ENCODE measurements around the gene RAD51B.

Gene RAD51B

DNA sequence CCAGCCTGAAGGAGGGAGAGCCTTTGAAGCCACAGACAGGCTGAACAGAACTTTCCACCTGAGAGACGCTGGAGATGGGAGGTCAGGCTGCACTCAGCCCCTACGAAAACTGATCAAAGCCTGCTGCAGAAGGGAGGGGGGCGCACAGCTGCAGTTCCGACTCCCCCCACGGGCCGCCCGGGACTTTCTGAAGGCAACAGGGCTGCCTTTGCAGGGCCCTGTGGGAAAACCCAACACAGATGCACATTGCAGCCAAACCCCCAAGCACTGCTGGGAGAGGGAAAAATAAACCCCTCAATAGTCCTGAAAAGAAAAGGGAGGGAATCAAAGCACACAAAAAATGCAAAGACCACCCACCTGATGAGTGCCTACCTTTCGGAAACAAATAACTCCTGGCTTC, 682.7 kb downstream of the RAD51B start:
- no peak overlapping the region for H3K4me3 ChIP-seq (ENCODE audit: low read depth, low read length)
- peak; percentile 53 for DNase-seq (ENCODE audit: low read depth)
- TF ChIP-seq, protein P1, sequence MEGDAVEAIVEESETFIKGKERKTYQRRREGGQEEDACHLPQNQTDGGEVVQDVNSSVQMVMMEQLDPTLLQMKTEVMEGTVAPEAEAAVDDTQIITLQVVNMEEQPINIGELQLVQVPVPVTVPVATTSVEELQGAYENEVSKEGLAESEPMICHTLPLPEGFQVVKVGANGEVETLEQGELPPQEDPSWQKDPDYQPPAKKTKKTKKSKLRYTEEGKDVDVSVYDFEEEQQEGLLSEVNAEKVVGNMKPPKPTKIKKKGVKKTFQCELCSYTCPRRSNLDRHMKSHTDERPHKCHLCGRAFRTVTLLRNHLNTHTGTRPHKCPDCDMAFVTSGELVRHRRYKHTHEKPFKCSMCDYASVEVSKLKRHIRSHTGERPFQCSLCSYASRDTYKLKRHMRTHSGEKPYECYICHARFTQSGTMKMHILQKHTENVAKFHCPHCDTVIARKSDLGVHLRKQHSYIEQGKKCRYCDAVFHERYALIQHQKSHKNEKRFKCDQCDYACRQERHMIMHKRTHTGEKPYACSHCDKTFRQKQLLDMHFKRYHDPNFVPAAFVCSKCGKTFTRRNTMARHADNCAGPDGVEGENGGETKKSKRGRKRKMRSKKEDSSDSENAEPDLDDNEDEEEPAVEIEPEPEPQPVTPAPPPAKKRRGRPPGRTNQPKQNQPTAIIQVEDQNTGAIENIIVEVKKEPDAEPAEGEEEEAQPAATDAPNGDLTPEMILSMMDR (IDR thresholded peaks at IDR 0.05; ENCODE audit: insufficient read depth, low read depth, low read length, missing control alignments): no peak

DNA sequence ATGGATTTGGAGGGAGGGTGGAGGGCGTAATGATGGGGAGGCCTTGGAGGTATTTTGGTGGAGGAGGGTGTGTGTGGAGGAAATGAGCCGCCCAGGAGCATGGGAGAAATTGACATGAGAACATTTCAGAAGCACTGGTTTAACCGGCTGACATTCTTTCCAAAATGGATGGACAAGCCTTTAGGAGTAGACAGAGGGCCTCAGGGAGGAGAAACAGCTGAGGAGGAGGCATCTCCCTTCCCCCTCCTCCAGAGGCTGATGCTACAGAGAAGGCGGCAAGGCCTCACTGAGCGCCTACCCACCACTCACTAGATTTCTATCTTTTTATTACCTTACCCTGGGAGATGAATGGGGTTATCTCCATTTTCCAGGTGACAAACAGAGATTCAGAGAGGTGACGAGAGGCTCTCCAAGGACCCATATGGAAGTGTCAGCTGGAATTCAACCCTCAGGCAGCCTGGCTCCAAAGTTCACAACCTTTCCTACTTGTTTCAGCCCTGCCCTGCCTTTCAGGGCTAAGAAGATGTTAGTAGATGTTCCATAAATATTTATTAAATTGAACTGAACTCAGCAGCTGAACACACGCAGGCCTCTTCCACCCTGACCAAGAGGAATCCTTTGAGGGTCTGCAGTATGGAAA, 683.7 kb downstream of the RAD51B start:
- no peak overlapping the region for H3K4me3 ChIP-seq (ENCODE audit: low read depth, low read length)
- TF ChIP-seq, protein P1 (IDR thresholded peaks at IDR 0.05; ENCODE audit: insufficient read depth, low read depth, low read length, missing control alignments): no peak

DNA sequence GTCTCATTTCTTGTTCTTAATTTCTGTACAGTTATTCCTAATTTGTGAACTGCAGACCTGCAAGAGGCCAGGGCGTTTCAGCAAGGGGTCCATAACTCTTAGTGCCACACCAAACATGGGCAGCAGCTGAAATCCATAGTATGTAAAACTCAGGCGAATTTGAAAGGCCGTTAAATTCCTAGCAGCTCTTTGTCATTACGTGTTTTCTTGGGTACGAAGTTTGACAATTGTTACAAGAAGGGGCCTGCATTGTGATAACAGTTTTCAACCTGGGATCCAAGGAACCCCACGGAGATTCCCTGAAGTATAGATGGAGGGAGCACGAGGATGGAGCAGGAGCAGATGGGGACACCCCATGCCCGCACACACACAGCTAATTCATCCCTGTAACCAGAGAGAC, 685.3 kb downstream of the RAD51B start:
- H3K4me3 ChIP-seq (ENCODE audit: low read depth, low read length): no peak overlapping the region
- TF ChIP-seq, protein P1 (IDR thresholded peaks at IDR 0.05; ENCODE audit: insufficient read depth, low read depth, low read length, missing control alignments): no peak
- no peak for DNase-seq (ENCODE audit: low read depth)

More for the DNA sequence above, 683.7 kb downstream of the RAD51B start:
- no peak for DNase-seq (ENCODE audit: low read depth)

DNA sequence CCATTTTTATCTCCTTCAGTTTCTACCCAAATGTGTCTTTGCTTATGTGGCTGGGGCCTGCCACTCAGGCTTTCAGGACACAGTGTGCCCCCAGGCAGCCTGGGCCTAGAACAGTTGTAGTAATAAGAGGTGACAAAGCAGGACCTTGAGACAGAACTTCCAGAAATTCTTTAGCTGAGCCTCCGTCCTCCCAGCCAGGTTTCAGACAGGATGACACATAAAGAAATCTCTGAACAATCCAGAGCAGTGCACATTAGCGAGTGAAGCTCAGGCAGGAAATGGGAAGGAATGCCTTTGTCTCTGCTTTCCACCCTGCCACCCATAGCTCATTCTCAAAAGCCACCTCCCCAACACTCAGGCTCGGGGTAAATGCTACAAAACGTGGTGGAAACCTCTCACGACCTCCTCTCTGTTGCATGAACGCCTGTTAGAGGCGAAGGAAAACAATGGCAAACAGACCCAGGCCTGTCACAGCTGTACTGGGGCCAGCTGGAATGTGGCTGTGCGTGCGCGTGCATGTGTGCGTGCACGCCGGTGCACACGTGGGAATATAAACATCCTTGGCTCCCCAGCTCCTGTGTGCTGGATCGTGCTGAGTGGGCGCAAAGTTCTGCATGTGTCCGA, 686.6 kb downstream of the RAD51B start:
- TF ChIP-seq, protein P1 (IDR thresholded peaks at IDR 0.05; ENCODE audit: insufficient read depth, low read depth, low read length, missing control alignments): no peak
- peak overlapping the region; percentile 6; the same call in 1 of the 2 replicates for H3K4me3 ChIP-seq (ENCODE audit: low read depth, low read length)
- peak; percentile 70 for DNase-seq (ENCODE audit: low read depth)

DNA sequence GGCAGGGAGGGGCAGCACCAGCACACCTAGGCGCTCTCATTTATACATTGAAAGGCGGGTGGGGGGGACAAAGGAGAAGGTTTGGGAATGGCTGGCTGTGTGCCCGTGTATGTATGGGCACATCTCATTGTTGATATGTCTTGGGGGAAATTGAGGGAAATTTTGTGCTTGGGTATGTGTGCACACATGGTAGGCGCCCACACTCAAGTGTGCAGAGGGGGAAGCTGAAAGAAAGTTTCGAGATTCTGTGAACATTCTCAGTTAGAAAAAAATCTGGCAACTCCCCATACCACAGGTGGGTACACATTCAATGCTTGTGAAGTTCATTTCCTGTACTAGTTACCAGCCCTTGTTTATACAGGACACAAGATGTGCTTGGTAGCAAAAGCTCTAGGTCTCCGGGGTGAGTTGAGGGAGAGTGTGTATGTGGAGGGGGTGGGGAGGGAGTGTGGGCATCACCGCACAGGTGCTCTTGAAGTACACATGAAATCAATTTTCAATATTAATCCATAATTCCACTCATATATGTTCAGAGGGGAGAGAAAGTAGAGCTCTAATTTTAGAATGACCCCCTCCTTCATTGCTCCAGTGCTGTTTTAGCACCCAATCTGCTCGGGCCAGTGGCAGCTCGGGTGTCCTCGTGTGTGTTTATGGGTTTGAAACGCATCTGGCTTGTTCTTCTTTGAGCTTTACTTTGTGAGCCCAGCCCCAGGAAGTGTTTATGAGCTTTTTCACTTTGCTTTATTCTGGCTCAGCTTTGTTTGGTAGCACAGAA, 687.3 kb downstream of the RAD51B start:
- peak overlapping the region; percentile 3; the same call in 1 of the 2 replicates for H3K4me3 ChIP-seq (ENCODE audit: low read depth, low read length)
- TF ChIP-seq, protein P1 (IDR thresholded peaks at IDR 0.05; ENCODE audit: insufficient read depth, low read depth, low read length, missing control alignments): no peak
- peak; percentile 89 for DNase-seq (ENCODE audit: low read depth)

DNA sequence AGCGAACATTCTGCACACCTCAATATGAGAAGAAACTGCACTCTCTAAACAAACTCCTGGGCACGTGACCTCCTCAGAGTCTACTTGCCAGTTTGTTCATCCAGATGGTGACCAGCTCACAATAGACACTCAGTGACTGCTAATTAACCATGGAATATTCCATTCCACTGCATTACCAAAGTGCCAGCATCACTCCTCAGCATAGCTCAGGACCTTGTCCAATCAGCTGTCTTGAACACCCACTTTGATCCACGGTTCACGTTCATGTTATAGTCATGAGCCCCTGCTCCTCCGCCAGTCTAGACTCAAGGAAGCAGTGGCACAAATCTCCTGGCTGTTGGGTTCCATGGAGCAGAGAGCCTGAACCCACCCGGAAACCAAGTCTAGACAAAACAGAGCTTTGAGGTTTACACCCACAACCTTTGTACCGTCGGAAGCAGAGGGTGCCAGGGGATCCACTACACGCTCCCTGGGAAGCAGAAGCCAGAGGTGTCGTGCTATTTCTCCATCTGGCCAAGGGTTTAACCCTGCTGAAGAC, 688.0 kb downstream of the RAD51B start:
- DNase-seq (ENCODE audit: low read depth): no peak
- TF ChIP-seq, protein P1 (IDR thresholded peaks at IDR 0.05; ENCODE audit: insufficient read depth, low read depth, low read length, missing control alignments): no peak
- no peak overlapping the region for H3K4me3 ChIP-seq (ENCODE audit: low read depth, low read length)

Data from GM12865 (cell line).